Brain pericyte (primary cell): ENCODE measurements around the gene MIA.
"Not testable (repeated sequence)": the region's sequence is repeated elsewhere in the genome, so short reads cannot be mapped to it uniquely, and the experiment has no call there.

Source experiments
- DNase-seq: peaks from one replicate; pipeline ENCODE4 v3.0.0-alpha.2; 2012; ENCODE audit warnings: low read depth, low spot score

MIA gene

GRCh38 chr19:40750058-40750873, 25.1 kb upstream of the MIA start, which contains the start of gene ACTMAP:
Gene ACTMAP, minus strand, starts transcription at chr19:40750477. Its CDS starts 674 bp downstream, at chr19:40749803.
- peak; percentile 100 for DNase-seq

GRCh38 chr19:40750874-40751537, 24.3 kb upstream of the MIA start, which contains the start of gene SNRPA:
Gene SNRPA, plus strand, starts transcription at chr19:40751203. Its CDS starts 206 bp downstream, at chr19:40751409.
- DNase-seq: peak; percentile 91

- DNase-seq: no peak
Observed at GRCh38 chr19:40752257-40752781, 23.0 kb upstream of the MIA start.

- DNase-seq: no peak
Observed at GRCh38 chr19:40754611-40755247, 20.6 kb upstream of the MIA start.

DNA sequence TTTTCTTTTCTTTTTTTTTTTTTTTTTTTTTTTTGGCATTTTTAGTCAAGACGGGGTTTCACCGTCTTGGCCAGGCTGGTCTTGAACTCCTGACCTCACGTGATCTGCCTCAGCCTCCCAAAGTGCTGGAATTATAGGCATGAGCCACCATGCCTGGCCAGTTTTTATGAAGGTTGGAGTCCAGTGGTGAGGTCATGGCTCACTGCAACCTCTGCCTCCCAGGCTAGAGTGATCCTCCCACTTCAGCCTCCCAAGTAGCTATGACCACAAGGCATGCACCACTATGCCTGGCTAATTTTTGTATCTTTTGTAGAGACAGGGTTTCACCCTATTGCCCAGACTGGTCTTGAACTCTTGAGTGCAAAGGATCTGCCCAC, 20.1 kb upstream of the MIA start:
- no peak for DNase-seq

- no peak for DNase-seq
Observed at GRCh38 chr19:40755791-40756190, 19.5 kb upstream of the MIA start.

DNA sequence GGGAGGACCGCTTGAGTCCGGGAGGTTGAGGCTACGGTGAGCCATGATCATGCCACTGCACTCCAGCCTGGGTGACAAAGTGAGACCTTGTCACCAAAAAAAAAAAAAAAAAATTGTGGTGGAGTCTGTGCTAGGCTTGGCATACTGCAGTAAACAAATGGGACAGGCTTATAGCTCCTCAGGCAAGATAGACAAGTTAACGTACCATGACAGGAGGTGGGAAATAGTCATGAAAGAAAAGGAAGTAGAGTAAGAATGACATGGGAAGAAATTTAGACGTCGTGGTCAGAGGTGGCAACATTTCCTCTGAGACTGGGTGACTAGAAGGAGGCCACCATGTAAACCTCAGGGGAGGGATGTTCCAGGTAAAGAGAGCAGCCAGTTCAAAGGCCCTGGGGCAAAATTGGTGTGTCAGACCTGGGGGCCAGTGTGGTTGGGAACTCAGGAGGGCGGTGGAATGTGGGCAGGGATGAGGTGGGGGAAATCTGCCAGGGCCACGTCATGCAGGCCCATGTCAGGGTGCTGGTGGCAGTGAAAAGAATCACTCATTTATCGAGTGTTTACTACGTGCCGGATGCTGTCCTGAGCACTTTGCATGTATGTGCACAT, 18.7 kb upstream of the MIA start:
- DNase-seq: no peak

DNA sequence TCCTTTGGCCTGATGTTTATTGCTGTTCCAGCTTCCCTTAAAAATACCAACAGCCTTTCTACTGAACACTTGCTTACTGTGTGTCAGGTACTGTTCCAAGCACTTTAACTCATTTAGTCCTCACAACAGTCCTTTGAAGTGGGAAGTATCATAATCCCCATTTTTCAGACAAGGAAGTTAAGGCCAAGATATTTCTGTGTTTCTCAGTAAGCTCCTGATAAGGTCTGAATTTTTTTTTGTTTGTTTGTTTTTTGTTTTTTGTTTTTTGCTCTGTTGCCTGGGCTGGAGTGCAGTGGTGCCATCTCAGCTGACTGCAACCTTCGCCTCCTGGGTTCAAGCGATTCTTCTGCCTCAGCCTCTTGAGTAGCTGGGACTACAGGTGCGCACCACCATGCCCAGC, 16.8 kb upstream of the MIA start:
- no peak for DNase-seq

DNA sequence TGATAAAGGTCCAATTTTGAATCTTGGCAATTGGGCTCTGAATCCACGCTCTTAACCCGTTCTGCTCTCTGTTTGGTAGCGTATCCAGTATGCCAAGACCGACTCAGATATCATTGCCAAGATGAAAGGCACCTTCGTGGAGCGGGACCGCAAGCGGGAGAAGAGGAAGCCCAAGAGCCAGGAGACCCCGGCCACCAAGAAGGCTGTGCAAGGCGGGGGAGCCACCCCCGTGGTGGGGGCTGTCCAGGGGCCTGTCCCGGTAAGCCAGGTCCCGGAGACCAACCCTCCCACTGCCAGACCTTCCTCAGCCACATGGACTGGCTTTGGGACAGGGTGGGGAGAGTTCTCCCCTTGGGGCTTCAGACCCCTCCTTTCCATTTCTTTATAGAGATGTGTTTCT, 16.0 kb upstream of the MIA start:
- DNase-seq: no peak

DNA sequence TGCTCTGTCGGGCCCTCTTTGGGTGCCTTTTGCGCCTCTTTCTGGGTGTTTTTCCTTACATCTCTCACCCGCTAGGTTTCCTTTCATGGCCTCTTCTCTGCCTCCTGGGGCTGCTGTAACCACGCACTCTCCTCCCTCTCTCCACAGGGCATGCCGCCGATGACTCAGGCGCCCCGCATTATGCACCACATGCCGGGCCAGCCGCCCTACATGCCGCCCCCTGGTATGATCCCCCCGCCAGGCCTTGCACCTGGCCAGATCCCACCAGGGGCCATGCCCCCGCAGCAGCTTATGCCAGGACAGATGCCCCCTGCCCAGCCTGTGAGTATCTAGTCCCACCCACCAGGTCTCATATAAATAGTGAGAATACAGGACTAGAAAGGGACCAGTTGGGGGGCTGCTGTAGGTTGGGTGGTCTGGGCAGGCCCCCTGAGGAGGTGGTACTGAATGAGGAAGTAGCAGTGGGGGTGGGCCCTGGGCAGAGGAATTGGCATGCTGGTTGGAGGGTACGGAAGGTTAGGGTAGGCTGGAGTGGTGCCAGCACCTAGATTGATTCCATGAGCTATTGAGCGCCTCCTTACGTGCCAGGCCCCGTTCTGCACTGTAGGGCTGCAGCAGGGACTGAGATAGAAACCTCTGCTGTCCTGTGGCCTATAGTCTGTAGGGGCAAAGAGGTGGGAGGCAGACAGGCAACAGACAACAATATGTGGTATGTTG, 12.4 kb upstream of the MIA start:
- DNase-seq: peak; percentile 40

- no peak for DNase-seq
Observed at GRCh38 chr19:40763526-40763925, 11.8 kb upstream of the MIA start.

DNA sequence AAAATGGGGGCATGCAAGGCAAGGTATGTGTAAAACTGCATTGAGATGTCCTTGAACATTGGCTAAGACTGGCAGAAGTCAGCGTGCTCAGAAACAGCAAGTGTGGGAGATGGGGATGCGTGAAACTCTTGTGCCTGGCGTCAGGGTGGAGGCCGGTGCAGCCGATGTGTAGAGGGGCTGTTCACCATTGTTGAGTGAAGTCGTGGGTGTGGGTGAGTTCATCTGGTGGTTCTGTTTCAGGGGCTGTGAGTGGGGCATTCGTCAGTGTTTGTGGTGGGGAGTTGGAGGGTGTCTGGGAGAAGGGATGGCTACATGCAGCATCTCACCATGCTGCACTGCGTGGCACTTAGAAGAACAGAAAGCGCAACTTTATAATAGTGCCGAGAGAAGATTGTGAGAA, 11.4 kb upstream of the MIA start:
- no peak for DNase-seq

GRCh38 chr19:40766385-40766784, 8.9 kb upstream of the MIA start:
- not testable (repeated sequence) for DNase-seq

- no peak for DNase-seq
Observed at GRCh38 chr19:40768869-40769268, 6.5 kb upstream of the MIA start.

- DNase-seq: not testable (repeated sequence)
Observed at GRCh38 chr19:40771101-40771862, 4.0 kb upstream of the MIA start.

DNA sequence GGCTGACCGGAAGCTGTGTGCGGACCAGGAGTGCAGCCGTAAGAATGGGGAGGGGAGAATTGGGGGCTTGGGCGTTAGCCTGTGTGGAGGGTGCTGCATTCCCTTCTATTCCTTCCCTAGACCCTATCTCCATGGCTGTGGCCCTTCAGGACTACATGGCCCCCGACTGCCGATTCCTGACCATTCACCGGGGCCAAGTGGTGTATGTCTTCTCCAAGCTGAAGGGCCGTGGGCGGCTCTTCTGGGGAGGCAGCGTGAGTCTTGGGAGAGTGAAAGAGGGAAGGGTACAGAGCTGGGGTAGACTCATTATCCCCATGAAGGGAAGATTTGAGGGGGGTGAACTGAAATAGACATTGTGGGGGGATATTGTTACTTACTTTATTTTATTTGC, 306 bp downstream of the MIA start:
- no peak for DNase-seq

DNA sequence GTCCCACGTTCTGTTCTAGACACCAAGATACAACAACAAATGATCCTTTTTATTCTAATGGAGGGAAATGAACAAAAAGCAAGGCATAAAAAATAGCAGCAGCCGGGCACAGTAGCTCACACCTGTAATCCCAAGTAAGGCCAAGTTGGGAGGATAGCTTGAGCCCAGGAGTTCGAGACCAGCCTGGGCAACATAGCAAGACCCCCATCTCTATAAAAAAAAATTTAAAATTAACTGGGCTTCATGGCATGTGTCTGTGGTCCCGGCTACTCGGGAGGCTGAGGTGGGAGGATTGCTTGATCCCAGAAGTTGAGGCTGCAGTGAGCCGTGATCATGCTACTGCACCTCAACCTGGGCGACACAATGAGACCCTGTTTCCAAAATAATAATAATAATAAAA, 1.0 kb downstream of the MIA start:
- DNase-seq: no peak

- DNase-seq: no peak
Observed at GRCh38 chr19:40776932-40777644, 1.8 kb downstream of the MIA start.

DNA sequence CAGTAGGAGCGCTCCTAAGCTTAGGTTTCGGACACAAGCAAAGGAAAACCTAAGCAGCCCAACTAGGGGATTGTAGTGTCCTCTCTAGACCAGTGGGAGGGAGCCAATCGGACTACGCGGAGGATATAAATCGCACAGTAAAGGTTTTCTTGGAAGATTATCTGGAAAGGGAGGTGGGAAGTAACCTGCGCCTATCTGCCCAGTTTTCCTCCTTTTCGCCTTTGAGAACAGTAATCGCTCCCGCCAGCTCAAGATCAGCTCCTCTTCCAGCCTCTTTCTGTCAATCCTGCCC, 2.3 kb downstream of the MIA start:
- DNase-seq: peak; percentile 81
